RKO (cell line): Measurements from ENCODE around the gene CTDP1.
"Not testable (repeated sequence)": the region's sequence is repeated elsewhere in the genome, so short reads cannot be mapped to it uniquely, and the experiment has no call there.

Experiments
- DNase-seq: peaks from one replicate; pipeline ENCODE4 v3.0.0-alpha.2; 2016; ENCODE audit warnings: low spot score

CTDP1 gene

DNA sequence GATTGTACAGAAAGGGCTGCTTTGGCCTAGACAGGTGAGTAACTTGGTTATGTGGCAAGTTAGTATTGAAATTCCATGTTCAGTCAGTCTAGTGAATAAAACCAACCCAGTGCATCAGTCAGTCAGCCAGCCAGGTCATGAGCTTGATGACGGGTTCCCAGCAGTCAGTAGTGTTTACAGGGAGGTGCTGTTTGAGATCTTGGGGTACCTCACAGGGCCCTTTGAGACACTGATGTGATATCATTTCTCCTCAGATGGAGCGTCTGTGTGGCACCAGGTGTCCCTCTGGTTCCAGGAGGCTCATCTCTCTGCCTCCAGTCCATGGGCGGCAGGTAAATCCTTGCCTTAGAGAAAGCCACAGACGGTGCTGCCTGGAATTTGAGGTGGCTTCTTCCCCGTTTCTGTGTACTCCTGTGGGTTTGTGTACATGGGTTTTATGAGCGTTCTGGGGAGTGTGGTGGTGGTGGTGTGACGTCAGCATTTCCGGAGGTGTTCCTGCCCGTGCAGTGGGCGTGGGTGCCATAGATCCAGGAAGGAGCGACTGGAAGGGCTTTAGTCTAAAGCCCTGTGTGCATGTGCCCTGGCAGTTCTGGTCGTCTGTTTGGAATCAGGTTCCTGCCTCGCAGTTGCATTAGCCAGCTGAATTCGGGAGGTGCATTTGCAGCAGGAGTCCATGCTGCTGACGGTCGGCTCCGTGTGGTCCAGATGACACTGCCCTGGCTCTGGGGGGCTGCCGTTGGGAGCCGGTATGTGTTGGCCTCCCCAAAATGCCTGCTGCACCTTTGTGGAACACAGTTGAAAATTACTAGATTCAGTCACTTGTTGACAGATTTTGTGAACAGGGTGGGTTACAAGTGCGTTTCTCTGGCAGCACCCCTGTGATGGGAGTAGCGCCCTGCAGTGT lies 2.1 kb downstream of the CTDP1 start:
- DNase-seq = peak; percentile 10

DNA sequence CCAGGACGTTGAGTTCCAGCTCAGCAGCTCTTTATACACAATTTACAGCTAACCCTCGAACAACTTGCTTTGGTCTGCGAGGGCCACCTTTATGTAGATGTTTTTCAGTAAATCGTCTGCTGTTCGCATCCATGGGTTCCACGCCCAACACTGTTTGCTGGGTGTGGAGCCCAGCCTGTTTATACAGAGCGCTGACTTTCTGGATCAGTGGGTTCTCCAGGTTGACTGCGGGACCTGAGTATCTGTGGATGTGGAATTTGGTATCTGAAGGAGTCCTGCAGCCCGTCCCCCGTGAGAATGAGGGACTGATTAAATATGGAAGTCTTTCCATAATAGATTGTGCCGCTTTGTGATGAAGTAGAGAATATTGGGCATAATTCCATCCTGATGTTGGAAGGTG lies 2.9 kb downstream of the CTDP1 start:
- DNase-seq = no peak

DNA sequence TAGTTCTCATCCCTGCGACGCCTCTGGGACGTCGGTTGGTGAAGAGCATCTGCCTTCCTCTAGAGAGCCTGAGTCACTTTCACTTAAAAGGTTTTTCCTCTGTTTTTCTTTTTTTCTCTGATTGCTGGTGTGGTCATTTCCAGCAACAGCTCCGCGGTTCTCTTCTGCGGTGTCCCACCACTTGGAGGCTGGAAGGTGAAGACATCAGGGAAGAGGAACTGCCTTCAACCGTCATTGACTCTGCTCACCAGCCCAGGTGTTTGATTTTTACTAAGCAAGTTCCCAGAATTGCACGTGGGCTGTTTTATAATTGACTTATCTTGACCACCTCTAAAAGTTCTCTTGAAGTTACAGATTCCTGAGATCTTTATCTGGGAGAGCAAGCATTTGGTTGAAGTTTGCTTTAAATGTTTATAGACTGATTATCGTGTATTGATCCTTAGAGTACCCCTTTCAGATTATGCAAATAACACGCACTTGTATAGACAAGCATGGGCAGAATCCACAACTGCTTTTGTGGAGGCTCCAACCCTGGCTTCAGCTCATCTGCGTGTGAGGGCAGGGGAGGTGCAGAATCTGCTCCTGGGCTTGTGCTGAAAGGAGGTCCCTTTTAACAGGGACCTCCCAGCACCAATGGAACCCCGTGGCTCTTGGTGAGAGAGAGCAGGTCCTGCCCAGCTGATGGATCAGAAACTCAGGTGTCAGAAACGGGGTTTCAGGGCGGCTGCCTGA lies 3.5 kb downstream of the CTDP1 start:
- no peak for DNase-seq

DNA sequence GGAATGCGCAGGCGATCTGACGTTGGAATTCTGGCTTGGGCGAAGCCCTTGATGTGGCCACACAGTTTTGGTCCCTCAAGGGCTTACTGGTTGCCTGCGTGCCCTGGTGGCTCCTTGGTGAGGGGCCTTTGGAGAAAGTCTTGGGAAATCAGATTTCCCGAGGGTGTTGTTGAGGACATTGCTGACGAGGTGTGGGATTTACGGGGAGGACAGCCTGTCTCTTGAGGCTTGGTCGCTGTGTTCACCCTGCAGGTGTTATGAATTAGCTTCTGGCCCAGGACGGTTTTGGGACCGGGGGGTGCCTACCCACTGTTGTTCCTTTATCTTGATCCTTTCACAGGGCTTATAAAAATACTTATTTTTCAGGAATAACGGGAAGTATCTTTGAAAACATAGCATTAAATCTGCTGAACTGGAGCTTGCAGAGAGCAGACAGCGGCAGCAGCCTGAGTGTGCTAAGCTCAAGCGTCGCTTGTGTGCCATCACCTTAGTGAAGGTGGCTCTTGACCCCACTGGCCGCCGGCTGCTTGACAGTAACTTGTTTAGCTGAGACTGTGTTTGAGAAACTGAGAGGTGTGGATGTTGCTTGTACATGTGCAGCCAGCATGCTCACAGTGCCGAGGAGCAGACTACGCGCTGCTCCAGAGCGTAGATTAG lies 4.2 kb downstream of the CTDP1 start:
- no peak for DNase-seq

DNA sequence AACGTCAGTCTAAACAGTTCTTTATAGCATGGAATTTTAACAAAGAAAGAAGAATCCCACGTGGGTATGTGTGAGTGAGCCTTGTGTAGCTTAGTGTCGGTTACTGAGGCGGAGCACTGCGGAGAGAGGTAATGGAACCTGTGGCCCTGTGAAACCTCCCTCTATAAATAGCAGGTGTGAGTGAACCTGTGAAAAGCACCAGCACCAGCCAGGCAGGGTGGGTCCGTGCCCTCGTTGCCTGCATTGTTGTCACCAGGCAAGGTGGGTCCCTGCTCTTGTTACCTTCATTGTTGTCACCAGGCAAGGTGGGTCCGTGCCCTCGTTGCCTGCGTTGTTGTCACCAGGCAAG lies 4.7 kb downstream of the CTDP1 start:
- no peak for DNase-seq

DNA sequence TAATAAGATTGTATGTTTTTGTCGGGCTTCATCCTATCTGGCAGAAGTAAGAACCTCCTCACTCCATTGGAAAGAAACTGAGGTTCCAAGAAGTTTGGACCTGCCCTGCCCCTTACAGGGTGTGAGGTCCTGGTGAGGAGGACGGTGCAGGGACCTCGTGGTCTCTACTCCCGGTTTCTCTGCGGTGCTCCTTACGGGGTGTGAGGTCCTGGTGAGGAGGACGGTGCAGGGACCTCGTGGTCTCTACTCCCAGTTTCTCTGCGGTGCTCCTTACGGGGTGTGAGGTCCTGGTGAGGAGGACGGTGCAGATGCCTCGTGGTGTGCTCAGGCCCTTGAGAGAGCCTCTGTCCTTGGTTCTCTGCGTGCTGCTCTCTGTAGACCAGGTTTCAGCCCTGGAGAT lies 5.2 kb downstream of the CTDP1 start:
- DNase-seq = no peak

DNA sequence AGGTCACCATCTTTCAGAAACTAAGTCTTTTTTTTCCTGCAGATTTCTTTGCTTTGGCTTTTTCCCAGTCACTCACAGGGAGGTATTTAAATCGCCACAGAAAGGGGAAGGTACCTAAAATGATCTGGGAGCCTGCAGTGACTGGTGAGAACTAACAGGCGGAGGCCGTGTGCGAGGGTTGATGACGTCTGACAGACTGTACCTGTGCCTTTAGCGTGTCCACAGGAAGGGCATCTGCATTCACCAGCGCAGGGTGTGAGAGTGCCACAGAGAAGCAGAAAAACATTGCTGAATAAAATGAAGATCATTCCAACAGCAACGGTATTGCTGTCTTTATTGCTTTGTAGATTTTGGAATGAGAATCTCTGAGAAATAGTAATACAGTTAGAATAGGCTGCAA lies 5.7 kb downstream of the CTDP1 start:
- DNase-seq = no peak

DNA sequence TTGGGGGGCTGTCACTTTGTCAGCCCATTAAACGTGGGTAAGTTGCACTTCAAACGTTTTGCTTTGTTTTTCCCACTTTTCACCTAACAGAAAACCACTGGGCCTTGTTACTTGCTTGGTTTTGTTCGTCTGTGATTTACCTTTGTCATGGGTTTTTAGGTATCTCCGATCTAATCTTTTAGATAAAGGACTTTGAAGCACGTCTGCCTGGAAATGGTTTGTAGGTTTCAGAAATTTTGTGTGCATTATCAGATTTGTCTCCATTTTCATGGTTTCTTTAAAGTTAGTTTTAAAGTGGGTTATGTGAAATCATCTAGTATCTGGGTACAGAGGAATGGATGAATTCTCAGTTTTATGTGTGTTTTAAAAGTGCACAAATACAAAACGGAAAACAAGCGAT lies 6.4 kb downstream of the CTDP1 start:
- DNase-seq = no peak

DNA sequence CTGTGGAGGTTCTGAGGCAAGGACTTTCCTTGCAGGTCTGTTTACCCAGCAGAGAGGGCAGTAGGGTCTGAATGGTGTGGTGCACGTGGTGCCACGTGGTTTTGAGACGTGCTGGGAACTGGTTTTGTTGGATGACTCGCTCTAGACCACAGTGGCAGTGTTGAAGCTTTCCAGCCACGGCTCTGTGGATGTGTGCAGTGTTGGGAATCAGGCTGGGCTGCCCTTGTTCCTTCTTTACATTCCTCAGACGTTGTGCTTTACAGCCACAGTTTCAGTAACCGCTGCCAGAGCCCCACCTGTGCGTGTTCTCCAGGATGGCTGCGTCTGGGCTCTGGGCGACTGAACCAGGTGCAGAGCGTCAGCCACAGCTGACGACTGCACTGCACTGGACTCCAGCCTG lies 8.2 kb downstream of the CTDP1 start:
- no peak for DNase-seq

DNA sequence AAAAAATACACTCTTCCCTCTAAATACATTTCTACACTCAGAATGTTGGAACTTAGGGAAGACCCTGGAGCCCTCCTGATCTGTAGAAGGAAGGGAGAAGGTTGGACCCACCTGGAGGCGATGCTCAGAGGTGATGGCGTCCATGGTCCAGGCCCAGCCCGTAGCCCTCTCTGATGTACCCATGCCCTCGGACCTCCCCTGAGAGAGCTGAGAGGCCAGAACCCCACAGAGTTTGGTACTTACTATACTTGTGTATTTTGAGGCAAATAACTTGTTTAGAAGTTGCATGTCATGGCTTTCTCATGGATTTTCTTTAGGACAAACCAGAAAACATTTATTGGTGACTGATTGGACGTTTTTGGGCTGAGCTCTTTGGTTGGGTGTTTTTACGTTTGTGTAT lies 10.5 kb downstream of the CTDP1 start:
- no peak for DNase-seq

DNA sequence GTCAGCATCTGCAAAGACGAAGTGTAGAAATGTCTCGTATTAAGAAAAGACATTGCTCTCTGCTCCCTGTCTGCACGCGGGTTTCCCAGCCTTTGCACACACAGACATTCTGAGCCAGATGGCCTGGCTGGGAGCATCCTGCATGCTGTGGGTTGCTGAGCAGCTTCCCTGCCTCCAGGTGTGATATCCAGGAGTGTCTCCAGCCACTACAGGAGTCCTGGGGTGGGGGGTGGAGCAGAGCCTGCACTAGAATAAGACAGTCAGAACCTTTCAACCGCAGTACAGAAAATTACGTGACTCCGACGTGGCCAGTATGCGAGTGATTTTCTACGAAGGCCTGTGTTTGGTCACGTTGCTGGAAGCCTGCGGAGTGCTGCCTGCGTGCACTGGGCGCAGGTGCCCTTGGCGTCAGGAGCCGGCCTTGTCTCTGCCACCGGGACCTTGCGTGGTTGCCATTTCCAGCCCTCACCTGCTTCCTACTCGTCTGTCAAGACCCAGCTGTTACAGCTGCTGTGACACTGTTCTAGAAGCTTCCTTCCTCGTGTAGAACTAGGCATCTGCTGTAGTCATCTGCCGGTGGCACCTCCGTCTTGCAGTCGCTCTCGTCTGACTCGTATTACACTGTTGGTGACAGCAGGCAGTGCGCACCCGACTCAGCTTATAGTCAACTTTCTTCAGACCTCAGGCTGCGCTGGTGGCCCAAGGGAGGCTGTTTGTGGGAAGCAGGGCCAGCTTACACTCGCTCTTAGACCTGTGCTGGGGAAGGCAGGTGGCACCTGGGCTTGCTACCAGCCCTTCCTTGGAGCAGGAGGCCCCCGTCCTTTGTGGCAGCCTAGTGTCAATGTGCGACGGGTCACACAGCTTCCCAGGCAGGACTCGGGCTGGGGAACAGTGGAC lies 11.2 kb downstream of the CTDP1 start:
- no peak for DNase-seq

DNA sequence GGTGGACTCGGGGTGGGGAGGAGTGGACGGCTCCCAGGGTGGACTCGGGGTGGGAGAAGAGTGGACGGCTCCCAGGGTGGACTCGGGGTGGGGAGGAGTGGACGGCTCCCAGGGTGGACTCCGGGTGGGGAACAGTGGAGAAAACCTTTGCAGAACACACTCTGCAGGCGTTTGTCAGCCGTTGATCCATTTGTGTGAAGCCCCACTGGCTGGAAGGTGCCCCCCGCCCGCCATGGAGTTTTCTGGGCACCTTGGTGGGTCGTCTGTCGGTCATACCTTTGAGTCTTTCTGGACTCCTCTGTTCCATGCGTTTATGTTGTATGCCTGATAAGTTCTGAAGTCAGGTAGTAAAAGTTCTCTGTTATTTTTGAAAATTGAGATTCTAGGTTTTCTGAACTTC lies 12.5 kb downstream of the CTDP1 start:
- DNase-seq = no peak

DNA sequence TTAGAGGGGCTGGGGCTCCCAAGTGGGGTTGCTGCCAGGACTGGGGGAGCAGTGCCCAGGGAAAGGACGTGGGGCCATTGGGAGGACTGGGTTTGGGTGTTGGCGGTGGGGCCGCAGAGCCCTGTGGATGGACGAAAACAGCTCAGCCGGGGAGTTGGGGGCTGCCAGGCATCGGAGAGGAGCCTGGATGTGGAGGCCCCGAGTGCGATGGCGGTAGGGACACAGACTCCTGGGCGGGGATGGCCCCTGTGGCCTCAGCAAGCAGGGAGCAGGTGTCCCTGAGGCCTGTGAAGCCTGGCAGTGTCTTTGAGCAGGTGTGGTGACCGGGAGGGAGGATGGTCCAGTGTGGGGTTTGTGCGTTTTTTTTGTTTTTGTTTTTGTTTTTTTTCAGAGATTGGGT lies 13.3 kb downstream of the CTDP1 start:
- DNase-seq = no peak

DNA sequence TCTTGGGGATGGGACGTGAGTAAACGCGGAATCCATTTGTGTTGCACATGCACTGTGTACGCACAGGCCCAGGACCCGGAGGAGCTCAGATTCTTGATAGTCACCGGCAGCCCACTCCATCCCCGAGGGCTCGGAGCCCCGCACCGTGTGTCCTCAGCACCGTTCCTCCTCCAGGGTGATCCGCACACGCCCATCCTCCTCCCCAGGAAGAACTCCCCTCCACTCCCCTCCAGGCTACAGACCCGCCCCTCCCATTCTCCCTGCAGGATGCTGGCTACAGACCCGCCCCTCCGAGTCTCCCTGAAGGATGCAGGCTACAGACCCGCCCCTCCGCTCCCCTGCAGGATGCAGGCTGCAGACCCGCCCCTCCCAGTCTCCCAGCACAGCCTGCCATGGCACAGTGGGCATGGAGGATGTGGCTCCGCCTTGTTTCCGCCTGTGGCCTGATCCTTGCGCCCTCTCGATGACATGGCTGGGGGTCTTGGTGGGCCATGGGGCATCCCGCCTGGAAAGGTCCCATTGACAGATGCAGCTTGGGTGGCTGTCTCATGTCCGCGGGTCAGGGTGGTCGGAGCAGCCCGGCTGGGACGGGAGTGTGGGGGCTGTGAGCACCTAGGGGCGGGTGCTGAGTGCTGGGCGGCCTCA lies 14.1 kb downstream of the CTDP1 start:
- no peak for DNase-seq

DNA sequence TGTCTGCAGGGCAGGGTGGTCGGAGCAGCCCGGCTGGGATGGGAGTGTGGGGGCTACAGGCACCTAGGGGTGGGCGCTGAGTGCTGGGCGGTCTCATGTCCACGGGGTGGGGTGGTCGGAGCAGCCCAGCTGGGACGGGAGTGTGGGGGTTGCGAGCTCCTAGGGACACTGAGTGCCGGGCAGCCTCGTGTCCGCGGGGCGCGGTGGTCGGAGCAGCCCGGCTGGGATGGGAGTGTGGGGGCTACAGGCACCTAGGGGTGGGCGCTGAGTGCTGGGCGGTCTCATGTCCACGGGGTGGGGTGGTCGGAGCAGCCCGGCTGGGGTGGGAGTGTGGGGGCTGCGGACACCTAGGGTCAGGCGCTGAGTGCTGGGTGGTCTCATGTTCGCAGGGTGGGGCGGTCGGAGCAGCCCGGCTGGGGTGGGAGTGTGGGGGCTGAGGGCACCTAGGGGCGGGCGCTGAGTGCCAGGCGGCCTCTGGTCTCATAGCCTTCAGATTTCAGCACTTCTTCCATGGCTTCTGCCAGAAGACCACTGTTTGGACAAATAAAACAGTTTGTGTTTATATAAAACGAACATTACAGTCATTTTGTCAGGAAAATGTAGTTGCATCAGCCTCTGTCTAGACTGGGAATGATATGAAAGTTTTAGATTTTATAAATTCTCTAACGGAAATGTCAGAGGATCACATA lies 14.7 kb downstream of the CTDP1 start:
- not testable (repeated sequence) for DNase-seq

DNA sequence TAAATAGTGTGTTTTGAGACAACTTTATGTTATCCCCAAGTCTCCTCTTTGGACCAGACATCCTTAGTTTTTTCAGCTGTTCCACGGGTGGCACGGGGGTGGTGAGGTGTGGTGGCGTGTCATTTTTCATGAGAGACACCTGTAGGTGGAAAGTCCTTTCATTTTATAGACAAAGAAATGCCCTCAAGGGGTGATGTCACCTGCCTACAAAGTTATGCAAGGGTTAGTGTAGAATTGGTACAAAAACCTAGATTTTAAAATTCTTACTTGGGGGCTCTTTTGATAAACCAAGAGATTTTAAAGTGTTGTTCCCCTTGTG lies 15.3 kb downstream of the CTDP1 start:
- no peak for DNase-seq

DNA sequence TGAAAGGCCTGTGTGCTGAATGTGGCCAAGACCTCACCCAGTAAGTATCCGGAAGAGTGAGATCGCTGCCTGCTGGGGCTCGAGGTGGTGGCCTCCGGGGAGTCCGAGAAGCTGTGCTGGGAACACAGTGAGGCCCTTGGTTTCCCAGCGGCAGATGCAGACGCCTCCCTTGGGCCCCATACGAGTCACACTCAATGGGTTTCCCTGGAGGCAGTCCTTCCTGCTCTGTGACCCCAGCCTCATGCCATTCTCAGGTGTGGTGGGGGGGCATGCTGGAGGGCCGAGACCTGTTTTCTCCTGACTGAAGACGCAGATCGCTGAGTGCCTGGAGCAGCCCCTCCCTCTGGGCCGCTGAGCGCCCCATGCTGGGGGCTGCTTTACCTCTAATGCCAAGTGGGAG lies 15.7 kb downstream of the CTDP1 start:
- no peak for DNase-seq

DNA sequence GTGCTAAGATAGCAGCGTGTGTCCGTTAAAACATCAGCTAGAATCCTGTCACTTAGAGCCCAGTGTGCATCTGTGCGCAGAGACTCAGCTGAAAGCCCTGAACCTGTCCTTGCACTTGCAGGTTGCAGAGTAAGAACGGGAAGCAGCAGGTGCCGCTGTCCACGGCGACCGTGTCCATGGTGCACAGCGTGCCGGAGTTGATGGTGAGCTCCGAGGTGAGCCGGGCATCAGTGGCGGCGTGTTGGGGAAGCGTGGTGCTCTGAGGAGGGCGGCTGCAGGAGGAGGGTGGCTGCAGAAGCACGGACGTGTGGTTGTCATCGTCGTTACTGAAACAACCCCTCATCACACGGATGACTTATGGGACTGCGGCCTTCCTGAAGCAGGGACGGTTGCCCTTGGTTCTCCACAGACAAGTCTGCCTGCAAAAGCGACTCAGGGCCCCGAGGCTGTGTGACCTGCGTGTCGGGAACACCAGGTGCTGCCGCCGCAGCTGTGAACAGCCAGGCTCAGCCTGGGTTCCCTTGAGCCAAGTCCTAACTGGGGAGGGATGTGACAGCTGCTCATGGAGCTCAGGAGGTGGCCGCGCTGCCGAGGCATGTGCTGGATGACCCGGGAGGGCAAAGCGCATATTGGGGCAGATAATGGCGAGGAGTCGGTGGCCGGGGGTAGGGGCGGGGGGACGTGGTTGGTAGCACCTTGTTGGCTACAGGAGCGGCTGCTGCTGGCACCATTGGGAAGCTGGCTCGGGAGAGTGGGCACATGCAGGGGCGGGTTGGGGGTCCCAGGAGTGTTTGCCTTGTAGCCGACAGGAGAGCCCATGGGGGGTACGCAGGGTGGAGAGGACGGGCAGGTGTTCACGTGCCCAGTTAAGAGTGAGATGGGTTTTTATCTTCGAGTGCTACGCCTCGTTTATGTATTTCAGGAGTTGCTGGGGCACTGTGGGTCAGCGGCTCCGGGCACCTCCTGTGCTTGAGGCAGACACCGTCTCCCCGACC lies 16.6 kb downstream of the CTDP1 start:
- no peak for DNase-seq

DNA sequence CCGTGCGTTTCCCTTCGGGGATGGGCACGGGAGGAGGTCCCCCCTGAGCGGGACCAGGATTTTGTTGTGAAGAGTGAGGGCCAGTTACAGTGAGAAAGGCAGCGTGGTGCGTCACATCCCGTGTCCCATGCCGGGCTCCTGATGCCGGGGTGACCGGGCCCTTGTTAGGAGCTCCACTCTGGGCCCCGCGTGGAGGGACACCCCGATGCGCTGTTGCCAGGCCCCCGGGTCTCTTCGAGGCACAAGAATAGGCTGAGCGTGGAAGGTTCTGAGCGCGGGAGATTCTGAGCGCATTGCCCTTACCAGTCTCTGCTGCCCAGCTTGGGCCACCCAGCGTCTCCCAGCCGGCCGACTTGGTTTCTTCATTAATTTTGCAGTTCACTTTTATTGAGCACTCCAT lies 17.6 kb downstream of the CTDP1 start:
- no peak for DNase-seq

DNA sequence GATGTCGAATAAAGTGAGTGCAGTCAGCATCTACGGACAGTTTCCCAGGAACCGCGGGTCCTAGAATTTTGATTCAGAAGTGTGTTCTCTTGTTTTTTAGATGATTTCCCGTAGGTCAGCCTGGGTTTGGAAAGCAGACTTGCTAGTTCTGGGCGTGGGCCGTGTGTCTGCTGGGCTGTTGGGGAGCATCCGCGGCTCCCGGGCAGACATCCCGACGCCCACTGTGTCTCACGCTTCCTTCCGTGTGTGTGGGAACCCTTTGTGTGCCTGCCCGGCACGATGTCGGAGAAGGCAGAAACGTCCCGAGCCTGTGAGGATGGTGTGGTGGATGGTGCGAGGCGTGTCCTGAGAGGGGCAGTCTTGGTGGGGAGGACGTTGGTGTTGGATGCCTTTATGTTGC lies 18.4 kb downstream of the CTDP1 start:
- no peak for DNase-seq
